ENCODE results near the gene SETD3. TPM values are rescaled to one million over a fixed set of nuclear protein-coding genes. Genes with fewer than 3 reads are reported as not detected.

The SETD3 gene
- total and polyA plus RNA-seq, 8 donors: 14.0 to 32.7 (median 28.1) TPM

- Histone ChIP-seq H3K27me3 (no peaks in the 10 kb centered on the region), H3K27ac (no peak overlapping the region), H3K4me1 (peaks cover 0 to 3% (median 0%) of the 10 kb centered on the region in 3 donors), H3K36me3 (peaks cover 0 to 9% (median 6%) of the 10 kb centered on the region in 3 donors), H3K9me3 (no peaks in the 10 kb centered on the region), H3K4me3 (no peak overlapping the region)
- WGBS, 2 donors: 89 to 94% methylated on average over 20 of the region's 20 CpGs
- no peak for TF ChIP-seq CTCF (IDR thresholded peaks at IDR 0.05)
- DNase-seq: peak in 3 of 6 donors; percentile 8 to 74 (median 57)
- ATAC-seq: no peak
- intact Hi-C loops (cut with DNase I): no loop called here
- FAIRE-seq: no peak
Observed at GRCh38 chr14:99514552-99515300, 34.1 kb upstream of the SETD3 start.

DNA sequence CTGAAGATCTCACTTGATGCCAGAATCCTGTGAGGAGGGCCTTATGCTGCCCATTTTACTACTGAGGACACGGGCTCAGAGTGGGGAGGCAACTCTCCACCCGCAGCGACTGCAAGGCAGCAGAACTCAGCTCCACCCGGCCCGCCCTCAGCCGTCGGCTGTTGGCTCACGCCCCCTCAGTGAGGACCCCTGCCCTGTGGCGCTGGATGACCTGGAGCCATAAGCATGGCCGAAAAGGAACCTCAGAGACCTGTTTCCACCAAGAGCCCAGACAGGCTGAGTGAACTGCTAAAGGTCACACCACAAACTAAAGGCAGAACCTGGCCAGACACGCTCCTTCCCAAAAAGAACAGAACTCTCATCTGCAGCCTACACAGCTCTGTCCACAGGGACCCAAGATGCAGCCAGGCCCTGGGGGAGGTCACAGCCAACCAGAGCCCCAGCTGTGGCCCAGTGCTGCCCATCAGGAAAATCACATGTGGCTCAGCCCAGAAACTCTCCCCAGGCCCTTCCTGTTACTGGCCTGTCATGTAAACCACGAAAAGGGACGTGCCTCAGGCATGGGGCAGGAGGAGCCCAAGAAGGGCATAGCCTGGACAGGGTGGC is 33.4 kb upstream of the SETD3 start:
- peaks cover 0 to 3% (median 0%) of the 10 kb centered on the region in 3 donors for H3K4me1 ChIP-seq
- no peak overlapping the region for H3K27ac ChIP-seq
- ATAC-seq (no peak), DNase-seq (peak in 2 of 6 donors; percentile 12 to 76), FAIRE-seq (no peak)
- WGBS, 2 donors: 83 to 87% methylated on average over 13 of the region's 13 CpGs
- H3K9me3 ChIP-seq: no peaks in the 10 kb centered on the region
- H3K36me3 ChIP-seq: peaks cover 0 to 9% (median 6%) of the 10 kb centered on the region in 3 donors
- intact Hi-C loops (cut with DNase I): no loop called here
- no peak overlapping the region for H3K4me3 ChIP-seq
- H3K27me3 ChIP-seq: no peaks in the 10 kb centered on the region
- no peak for TF ChIP-seq CTCF (IDR thresholded peaks at IDR 0.05)

DNA sequence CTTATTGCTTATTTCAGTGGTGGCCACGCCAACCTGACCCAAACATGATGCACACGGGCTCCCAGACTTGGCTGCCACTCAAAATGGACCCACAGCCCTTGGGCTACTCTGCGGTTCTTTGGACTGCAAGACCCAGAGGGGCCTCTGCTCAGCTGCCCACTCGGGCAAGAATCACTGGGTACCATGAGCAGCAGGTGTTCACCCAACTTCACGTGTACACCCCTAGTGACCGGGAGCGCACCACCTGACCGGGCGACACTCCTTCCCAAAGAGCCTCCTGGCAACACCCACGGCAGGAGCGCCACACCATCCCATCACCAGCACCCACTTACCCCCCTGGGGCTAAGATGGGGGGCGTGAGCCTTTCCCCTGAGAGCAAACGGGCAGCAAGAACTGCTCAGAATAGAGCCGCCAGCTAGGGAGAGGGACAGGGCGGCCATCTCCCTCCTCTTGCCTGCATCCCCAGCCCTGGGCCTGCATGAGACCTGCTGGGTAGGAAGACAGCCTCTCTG is 32.6 kb upstream of the SETD3 start:
- H3K27ac ChIP-seq: no peak overlapping the region
- no peaks in the 10 kb centered on the region for H3K9me3 ChIP-seq
- H3K4me1 ChIP-seq: peaks cover 0 to 7% (median 5%) of the 10 kb centered on the region in 3 donors
- no peak overlapping the region for H3K4me3 ChIP-seq
- intact Hi-C loops (cut with DNase I): no loop called here
- FAIRE-seq (no peak), ATAC-seq (no peak), DNase-seq (peak in 2 of 6 donors; percentile 13 to 67)
- no peak for TF ChIP-seq CTCF (IDR thresholded peaks at IDR 0.05)
- no peaks in the 10 kb centered on the region for H3K27me3 ChIP-seq
- 89 to 90% methylated on average over 15 of the region's 15 CpGs for WGBS, 2 donors
- peaks cover 0 to 11% (median 6%) of the 10 kb centered on the region in 3 donors for H3K36me3 ChIP-seq

GRCh38 chr14:99512571-99513182 is 32.0 kb upstream of the SETD3 start:
- 90% methylated on average over 16 of the region's 16 CpGs for WGBS, 2 donors
- peaks cover 0 to 9% (median 7%) of the 10 kb centered on the region in 3 donors for H3K4me1 ChIP-seq
- ATAC-seq: no peak
- intact Hi-C loops (cut with DNase I): no loop called here
- H3K36me3 ChIP-seq: peaks cover 0 to 16% (median 12%) of the 10 kb centered on the region in 3 donors
- H3K27ac ChIP-seq: no peak overlapping the region
- no peak overlapping the region for H3K4me3 ChIP-seq
- FAIRE-seq: no peak
- DNase-seq: no peak
- TF ChIP-seq CTCF (IDR thresholded peaks at IDR 0.05): no peak
- no peaks in the 10 kb centered on the region for H3K27me3 ChIP-seq
- no peaks in the 10 kb centered on the region for H3K9me3 ChIP-seq
